ENCODE data around the gene RHBDF2.

DNA sequence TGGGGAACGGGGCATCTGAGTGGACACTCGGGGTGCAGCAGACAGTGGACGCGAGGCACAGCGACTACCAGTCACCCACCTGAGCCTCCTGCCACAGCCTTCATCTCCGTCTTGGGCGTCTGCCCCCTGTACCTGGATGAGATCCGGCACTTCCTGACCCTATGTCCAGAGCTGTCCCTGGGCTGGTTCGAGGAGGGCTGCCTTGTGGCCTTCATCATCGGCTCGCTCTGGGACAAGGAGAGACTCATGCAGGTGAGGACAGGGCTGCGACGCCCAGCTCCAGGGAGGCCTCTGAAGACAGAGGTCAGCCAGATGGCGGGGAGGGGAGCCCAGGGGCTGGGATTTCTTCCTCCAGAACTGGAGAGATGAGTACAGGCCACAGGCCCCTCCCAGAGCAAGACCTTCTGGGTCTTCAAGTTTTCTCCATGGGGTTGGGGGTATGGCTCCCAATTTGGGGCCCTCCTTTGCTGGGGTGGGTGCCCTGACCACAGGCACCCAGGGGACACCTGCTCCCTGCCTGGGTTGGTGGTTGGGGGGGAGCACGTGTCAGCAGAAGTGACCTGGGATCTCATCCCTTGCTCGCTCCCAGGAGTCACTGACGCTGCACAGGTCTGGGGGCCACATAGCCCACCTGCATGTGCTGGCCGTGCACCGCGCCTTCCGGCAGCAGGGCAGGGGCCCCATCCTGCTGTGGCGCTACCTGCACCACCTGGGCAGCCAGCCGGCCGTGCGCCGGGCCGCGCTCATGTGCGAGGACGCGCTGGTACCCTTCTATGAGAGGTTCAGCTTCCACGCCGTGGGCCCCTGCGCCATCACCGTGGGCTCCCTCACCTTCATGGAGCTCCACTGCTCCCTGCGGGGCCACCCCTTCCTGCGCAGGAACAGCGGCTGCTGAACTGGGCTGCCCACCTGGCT lies 31.9 kb downstream of the RHBDF2 start:
- TF ChIP-seq, protein P1, sequence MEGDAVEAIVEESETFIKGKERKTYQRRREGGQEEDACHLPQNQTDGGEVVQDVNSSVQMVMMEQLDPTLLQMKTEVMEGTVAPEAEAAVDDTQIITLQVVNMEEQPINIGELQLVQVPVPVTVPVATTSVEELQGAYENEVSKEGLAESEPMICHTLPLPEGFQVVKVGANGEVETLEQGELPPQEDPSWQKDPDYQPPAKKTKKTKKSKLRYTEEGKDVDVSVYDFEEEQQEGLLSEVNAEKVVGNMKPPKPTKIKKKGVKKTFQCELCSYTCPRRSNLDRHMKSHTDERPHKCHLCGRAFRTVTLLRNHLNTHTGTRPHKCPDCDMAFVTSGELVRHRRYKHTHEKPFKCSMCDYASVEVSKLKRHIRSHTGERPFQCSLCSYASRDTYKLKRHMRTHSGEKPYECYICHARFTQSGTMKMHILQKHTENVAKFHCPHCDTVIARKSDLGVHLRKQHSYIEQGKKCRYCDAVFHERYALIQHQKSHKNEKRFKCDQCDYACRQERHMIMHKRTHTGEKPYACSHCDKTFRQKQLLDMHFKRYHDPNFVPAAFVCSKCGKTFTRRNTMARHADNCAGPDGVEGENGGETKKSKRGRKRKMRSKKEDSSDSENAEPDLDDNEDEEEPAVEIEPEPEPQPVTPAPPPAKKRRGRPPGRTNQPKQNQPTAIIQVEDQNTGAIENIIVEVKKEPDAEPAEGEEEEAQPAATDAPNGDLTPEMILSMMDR (IDR thresholded peaks at IDR 0.05), result no peak
- no peak for TF ChIP-seq POLR2A (IDR thresholded peaks at IDR 0.05)

Measured in uterus (tissue), 2 donors.